KG1 (cell line): Measurements from ENCODE around the gene NLRP10.
A peak's percentile ranks its signal among the peaks of the same experiment; 100 is the strongest.
"Not testable (repeated sequence)": the region's sequence is repeated elsewhere in the genome, so short reads cannot be mapped to it uniquely, and the experiment has no call there.

ENCODE experiments used
- DNase-seq: peaks from one replicate; lab custom pipeline; 2025; lab: John Stamatoyannopoulos, UW

Gene NLRP10, protein sequence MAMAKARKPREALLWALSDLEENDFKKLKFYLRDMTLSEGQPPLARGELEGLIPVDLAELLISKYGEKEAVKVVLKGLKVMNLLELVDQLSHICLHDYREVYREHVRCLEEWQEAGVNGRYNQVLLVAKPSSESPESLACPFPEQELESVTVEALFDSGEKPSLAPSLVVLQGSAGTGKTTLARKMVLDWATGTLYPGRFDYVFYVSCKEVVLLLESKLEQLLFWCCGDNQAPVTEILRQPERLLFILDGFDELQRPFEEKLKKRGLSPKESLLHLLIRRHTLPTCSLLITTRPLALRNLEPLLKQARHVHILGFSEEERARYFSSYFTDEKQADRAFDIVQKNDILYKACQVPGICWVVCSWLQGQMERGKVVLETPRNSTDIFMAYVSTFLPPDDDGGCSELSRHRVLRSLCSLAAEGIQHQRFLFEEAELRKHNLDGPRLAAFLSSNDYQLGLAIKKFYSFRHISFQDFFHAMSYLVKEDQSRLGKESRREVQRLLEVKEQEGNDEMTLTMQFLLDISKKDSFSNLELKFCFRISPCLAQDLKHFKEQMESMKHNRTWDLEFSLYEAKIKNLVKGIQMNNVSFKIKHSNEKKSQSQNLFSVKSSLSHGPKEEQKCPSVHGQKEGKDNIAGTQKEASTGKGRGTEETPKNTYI

GRCh38 chr11:7965386-7965785 lies at the start of gene NLRP10:
TSS of gene NLRP10 (minus strand) at chr11:7965447. CDS start at chr11:7963495, 1,952 bp downstream.
- no peak for DNase-seq

DNA sequence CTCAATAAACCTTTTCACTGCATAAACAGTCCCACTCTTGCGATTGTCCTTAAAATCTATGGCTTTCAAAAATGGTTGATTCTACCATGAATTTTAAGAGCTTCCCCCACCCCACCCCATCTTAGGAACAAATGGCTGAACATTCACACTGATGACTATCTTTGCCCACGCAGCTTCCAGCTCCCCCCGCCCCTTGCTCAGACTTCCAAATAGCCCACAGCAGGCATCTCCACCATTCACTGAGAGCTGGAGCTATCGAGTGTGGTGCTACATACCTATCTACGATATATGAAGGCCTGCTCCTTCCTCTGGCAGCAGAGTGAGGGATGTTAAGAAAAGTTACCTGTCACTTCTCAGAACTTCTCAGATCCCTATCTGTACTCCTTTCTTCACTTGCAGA lies 48.6 kb upstream of the NLRP10 start:
- DNase-seq = no peak

DNA sequence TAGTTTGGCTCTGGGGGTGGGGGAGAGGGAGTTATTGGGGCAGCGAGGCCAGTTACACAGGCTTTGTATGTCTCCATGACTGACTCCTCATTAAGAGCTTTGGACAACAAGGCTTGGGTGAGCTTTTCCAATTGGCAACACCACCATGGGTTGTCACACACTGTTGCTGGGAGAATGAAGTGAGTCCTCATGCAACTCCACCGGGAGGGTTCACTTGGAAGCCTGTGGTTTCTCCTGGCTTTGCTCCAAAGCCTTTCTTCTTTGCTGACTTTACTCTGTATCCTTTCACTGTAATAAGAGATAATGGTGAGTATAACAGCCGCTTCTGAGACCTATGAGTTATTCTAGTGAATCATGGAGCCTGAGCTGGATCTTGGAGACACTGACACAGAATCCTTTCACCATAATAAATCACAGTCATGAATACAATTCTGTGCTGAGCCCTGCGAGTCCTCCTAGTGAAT lies 46.8 kb upstream of the NLRP10 start:
- DNase-seq = no peak

GRCh38 chr11:8011371-8011770 lies 46.1 kb upstream of the NLRP10 start:
- no peak for DNase-seq

DNA sequence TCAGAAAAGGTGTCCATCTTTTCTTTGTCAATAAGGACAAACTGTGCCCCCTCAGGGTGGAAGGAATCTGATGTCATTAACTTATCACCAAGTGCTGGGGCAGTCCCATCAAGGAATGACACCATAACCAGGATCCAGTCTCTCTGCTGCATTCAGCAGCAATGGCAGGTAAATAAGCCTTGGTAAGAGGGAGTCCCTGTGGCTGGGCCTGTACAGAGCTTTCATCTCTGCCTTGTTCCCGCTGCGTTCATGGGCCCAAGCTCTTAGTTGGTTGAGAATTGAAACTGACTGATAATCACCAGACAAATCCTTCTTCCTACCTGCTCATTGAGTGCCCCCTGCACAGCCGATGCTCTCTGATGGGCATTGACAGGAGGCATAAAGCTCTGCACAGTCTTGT lies 44.6 kb upstream of the NLRP10 start:
- DNase-seq = no peak

GRCh38 chr11:8008212-8008611 lies 43.0 kb upstream of the NLRP10 start:
- DNase-seq = no peak

- DNase-seq = no peak
Measured at GRCh38 chr11:8006349-8006977, 41.2 kb upstream of the NLRP10 start.

DNA sequence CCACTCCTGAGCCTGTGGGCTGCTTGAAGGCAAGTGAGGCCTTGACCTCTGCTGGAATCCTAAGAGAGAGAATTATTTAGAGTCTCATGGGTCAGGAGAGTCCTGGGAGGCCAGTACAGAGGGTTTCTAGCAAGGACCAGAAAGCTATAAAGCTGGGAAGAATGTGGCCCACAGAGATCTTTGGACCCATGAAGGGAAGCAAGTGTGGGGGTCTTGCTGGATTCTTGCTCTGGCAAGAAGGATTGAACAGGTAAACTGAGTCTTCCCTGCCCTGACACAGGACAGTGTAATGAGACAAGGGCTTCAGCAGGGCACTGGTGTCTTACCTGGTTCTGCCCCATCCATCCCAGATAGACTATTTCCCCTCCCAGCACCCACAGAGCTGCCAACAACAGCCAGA lies 40.3 kb upstream of the NLRP10 start:
- DNase-seq = no peak

DNA sequence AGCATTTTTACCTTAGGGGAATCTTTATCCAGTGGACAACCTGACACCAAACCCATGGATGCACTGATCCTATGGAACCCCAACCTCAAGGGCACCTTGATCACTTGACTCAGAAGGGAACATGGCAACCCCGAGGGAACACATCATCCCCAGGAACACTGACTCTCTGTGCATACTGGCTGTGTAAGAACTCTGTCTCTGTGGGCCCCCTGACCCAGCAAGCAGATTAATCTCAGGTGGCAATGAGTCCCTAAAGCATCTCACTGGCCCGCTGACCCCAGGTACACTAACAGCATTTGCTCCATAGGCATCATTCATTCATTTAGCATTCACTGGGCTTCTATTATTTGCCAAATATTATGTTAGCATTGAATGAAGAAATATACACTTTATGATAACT lies 38.8 kb upstream of the NLRP10 start:
- DNase-seq = no peak

DNA sequence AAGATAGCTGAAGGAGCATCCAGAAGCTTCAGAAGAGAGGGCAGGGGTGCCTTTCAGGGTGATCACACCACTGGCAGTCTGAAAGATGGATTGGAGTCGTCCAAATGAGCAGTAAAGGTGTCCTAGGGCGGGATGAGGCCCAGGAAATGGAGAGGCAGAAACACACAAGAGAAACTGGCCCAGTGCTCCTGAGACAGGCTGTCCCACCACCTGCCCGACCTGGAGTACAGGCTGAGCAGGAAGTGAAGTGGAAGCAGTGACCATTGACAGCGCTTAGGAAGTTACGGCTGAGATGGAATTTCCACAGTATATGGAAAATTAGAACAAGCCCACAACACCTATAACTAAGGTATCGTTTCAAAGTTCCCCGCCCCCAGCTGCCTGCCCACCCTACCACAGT lies 37.9 kb upstream of the NLRP10 start:
- no peak for DNase-seq

GRCh38 chr11:8002676-8003075 lies 37.4 kb upstream of the NLRP10 start:
- DNase-seq = no peak

DNA sequence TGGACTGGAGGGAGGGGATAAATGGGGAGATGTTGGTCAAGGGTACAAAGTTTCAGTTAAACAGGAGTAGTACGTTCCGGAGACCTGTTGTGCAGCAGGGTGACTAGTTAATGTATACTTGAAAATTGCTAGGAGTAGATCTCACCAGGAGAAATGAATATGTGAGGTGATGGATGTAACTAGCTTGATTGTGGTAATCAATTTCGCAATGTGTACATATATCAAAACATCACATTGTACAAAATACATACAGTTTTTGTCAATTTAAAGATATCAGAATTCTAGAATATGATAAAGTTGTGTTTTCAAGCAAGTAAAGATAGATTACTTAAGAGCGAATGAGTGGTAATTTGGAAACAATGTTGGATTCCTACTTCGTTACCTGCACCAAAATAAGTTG lies 35.1 kb upstream of the NLRP10 start:
- no peak for DNase-seq

DNA sequence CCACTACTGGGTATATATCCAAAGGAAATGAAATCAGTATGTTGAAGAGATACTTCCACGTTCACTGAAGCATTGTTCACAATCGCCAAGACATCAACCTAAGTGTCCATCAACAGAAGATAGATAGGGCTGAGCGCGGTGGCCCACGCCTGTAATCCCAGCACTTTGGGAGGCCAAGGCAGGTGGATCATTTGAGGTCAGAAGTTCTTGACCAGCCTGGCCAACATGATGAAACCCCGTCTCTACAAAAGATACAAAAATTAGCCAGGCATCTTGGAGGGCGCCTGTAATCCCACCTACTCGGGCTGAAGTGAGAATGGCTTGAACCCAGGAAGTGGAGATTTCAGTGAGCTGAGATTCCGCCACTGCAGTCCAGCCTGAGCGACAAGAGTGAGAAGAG lies 34.5 kb upstream of the NLRP10 start:
- DNase-seq = no peak

GRCh38 chr11:7994581-7995278 lies 29.5 kb upstream of the NLRP10 start:
- DNase-seq = no peak

GRCh38 chr11:7987560-7987883 lies 22.3 kb upstream of the NLRP10 start:
- not testable (repeated sequence) for DNase-seq

DNA sequence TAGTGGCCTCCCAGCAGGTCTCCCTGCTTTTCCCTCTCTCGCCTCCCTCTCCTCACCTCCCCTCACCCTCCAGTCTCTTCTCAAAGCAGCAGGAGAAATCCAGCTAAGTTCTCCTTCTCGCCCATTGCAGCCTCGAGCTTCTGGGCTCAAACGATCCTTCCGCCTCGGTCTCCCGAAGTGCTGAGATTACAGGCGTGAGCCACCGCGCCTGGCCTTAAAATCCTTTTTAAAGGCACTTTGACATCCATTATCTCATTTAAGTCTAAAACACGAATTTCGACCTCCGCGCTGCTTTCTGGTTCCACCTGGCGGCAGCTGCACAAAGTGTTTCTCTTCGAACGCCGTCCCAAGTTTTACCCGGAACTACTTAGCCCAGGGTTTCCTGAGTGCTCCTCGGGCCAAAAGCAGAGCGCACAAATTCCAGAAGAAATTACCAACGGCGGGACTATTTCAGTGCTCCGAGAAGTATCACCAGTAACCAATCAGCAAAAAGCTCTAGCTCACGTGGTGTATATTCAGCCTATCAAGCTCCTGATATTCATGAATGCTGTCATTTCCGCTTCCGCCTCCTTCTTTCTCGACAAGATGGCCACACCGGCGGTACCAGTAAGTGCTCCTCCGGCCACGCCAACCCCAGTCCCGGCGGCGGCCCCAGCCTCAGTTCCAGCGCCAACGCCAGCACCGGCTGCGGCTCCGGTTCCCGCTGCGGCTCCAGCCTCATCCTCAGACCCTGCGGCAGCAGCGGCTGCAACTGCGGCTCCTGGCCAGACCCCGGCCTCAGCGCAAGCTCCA lies 21.7 kb upstream of the NLRP10 start, which contains the start of gene EIF3F:
Gene EIF3F (plus strand): TSS at position 570 of the 792 bp plus-strand sequence. CDS start 16 bp downstream, at position 586.
- peak; percentile 96 for DNase-seq

DNA sequence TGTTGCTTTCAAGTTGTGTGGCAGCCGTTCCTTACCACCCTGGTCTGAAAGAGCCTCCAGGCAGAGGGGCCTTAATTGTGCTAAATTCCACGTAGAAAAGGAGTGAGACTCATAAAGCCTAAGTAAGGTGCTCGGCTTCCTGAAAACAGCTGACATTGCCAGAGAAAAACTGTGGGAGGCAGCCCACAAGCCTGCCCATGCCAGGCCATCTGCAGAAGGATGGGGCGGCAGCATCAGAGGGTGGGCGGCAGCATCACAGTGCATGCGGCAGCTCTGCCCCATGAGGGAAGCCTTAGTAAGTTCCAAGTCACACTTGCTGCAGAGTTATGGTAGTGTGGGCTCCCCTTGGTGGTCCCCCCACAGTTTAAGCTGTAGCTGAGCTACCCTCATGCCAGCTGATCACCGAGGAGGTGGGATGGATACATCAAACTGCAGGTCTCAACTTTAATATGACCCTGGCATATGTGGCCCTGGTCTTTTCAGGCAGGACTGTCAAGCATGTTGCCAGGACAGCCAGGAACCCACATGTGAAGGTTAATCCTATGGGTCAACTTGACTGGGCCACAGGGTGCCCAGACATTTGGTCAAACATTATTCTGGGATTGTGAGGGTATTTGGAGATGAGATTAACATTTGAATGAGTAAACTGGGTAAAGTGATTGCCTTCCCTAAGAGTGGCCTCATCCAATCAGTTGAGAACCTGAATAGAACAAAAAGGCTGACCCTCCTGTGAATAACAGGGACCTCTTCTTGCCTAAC lies 18.8 kb upstream of the NLRP10 start:
- DNase-seq = no peak

DNA sequence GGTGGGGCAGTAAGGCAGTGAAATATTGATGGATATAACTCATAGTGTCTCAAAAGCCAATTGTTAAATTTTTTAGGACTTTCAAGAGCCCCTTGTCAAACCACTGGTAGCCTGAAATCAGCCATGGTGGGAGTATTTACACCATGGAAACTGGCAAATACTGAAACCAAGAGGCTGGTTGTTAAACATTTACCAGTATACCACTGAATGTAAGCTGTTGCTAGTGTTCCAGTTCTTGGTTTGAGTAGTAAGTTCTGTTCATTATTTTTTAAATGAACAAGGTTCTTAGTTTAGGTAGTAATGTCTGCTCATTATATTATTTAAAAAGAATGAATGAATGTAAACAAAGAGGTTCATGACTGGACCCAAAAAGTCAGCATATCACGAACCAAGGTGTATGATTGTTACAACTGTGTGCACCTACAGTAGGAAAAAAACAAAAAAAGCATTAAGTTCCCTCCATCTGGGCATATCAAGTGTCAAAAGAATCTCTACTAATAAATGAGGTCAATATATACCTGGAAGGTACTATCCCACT lies 17.4 kb upstream of the NLRP10 start:
- DNase-seq = no peak

GRCh38 chr11:7981619-7982157 lies 16.4 kb upstream of the NLRP10 start:
- DNase-seq = no peak

DNA sequence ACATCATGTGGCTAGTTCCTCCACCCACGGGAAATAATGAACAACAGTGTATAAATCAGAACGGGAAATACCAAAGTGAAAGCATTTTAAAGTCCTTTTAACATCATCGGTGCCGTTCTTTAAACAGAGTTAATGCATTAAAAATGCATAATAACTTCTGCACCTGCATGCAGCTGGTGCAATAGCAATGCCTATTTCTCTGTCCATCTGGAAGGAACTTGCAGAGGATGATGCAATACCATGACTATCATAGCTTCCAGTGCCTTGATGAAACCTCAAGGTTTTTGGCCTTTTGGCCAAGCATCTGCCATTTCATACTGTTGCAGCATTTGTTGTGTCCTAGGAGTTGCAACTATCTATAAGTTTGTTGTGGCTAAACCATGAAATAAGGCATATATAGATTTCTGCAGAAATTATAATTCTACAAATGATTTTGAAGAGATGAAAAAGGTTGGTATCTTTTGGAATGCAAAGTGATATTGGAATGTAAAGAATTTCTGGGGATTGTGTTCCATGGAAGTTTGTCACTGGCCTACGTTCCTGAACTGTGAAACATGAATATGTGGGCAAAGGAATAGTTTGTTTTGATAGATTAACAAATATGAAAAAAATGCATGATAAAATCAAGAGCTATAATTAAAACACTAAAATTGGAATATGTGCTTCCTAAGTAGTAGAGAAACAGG lies 12.1 kb upstream of the NLRP10 start:
- DNase-seq = no peak
